ENCODE data around the gene ADH1B.

ADH1B gene

DNA sequence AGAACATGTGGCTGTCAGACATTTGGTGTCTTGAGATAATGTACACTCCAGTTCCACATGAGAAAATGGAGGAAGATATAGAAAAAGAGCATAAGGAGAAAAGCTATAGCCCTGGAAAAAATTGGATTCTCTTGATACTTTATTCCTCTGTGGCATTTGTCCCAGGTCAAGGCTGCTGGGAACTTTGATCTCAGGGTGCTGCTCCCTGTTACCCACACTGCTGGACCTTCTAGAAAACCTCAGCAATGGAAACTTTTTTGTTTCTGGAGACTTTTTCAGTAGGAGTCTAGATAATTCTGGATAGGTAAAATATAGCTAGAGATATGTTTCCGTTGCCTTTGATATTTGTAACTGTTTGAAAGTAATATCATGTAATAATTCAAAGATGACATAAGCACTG is 20.2 kb upstream of the ADH1B start:
- Histone ChIP-seq H4K20me1 (ENCODE audit: insufficient read depth, low read length) (no peaks in the 10 kb centered on the region), H3K9me3 (ENCODE audit: insufficient read depth, low read length) (no peaks in the 10 kb centered on the region), H3K36me3 (replicated peaks; ENCODE audit: low read depth, low read length) (no peaks in the 10 kb centered on the region), H3K4me3 (ENCODE audit: low read length) (no peak overlapping the region), H3K27ac (ENCODE audit: low read length) (no peak overlapping the region), H3K4me1 (ENCODE audit: low read length) (no peaks in the 10 kb centered on the region), H3K9ac (ENCODE audit: low read length) (no peak overlapping the region), H3K4me2 (ENCODE audit: low read length) (no peak overlapping the region), H3K27me3 (ENCODE audit: low read depth, low read length) (no peaks in the 10 kb centered on the region), H3K79me2 (ENCODE audit: low read length) (no peaks in the 10 kb centered on the region), H2AFZ (ENCODE audit: low read depth, low read length) (no peak overlapping the region)
- TF ChIP-seq EZH2phosphoT487 (IDR thresholded peaks at IDR 0.05; ENCODE audit: low read depth) (no peak), CTCF (IDR thresholded peaks at IDR 0.05; ENCODE audit: low read depth, low read length) (no peak)

DNA sequence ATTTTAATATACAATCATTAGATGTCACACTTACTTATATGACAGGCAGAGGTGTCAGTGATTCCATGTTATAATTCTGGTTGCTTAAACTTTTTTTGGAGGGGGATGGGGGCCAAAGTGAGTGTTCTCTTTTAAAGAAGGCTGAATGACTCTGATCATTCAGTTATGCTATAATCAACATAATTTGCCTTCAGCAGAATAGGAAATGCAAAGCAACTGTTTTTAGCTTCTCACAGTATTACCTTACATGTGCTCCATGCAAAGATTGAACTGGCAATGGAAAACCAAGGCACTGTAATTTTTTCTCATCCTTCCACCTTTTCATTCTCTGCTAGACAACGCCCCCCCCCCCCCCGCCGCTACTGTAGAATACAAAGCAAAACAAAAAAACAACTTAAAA is 18.0 kb upstream of the ADH1B start:
- no peaks in the 10 kb centered on the region for H3K36me3 ChIP-seq (replicated peaks; ENCODE audit: low read depth, low read length)
- H3K4me1 ChIP-seq (ENCODE audit: low read length) = no peaks in the 10 kb centered on the region
- H3K9me3 ChIP-seq (ENCODE audit: insufficient read depth, low read length) = no peaks in the 10 kb centered on the region
- H3K9ac ChIP-seq (ENCODE audit: low read length) = no peak overlapping the region
- no peak overlapping the region for H3K4me2 ChIP-seq (ENCODE audit: low read length)
- H3K79me2 ChIP-seq (ENCODE audit: low read length) = no peaks in the 10 kb centered on the region
- H3K27me3 ChIP-seq (ENCODE audit: low read depth, low read length) = no peaks in the 10 kb centered on the region
- H4K20me1 ChIP-seq (ENCODE audit: insufficient read depth, low read length) = no peaks in the 10 kb centered on the region
- H3K27ac ChIP-seq (ENCODE audit: low read length) = no peak overlapping the region
- no peak overlapping the region for H3K4me3 ChIP-seq (ENCODE audit: low read length)
- no peak overlapping the region for H2AFZ ChIP-seq (ENCODE audit: low read depth, low read length)
- no peak for TF ChIP-seq CTCF (IDR thresholded peaks at IDR 0.05; ENCODE audit: low read depth, low read length)
- no peak for TF ChIP-seq EZH2phosphoT487 (IDR thresholded peaks at IDR 0.05; ENCODE audit: low read depth)

GRCh38 chr4:99336553-99336952 is 15.4 kb upstream of the ADH1B start:
- Histone ChIP-seq H2AFZ (ENCODE audit: low read depth, low read length) (no peak overlapping the region), H3K4me3 (ENCODE audit: low read length) (no peak overlapping the region), H3K79me2 (ENCODE audit: low read length) (no peaks in the 10 kb centered on the region), H3K27me3 (ENCODE audit: low read depth, low read length) (no peaks in the 10 kb centered on the region), H3K9me3 (ENCODE audit: insufficient read depth, low read length) (no peaks in the 10 kb centered on the region), H3K9ac (ENCODE audit: low read length) (no peak overlapping the region), H3K4me2 (ENCODE audit: low read length) (no peak overlapping the region), H3K27ac (ENCODE audit: low read length) (no peak overlapping the region), H4K20me1 (ENCODE audit: insufficient read depth, low read length) (no peaks in the 10 kb centered on the region), H3K36me3 (replicated peaks; ENCODE audit: low read depth, low read length) (no peaks in the 10 kb centered on the region), H3K4me1 (ENCODE audit: low read length) (no peaks in the 10 kb centered on the region)
- TF ChIP-seq EZH2phosphoT487 (IDR thresholded peaks at IDR 0.05; ENCODE audit: low read depth) (no peak), CTCF (IDR thresholded peaks at IDR 0.05; ENCODE audit: low read depth, low read length) (no peak)

DNA sequence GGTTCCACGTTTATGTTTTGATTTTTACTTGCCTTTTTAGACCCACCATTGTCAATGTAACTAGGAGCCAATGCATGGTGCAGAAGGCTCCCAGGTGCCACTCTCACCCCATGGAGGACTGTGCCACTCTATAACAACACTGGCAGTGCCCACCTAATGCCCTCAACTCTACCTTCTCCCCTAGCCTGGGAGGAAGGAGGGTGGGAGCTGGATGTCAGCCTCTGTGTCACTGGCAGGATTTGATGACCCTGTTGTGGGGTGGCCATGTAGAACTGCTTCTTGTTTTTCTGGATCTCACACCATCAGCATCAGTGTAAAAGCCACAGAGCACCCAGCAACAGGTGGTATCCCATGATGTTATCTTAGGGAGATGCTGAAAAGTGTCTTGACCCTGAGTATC is 13.7 kb upstream of the ADH1B start:
- Histone ChIP-seq H3K9me3 (ENCODE audit: insufficient read depth, low read length) (no peaks in the 10 kb centered on the region), H3K4me2 (ENCODE audit: low read length) (no peak overlapping the region), H3K79me2 (ENCODE audit: low read length) (no peaks in the 10 kb centered on the region), H3K27ac (ENCODE audit: low read length) (no peak overlapping the region), H3K27me3 (ENCODE audit: low read depth, low read length) (no peaks in the 10 kb centered on the region), H3K9ac (ENCODE audit: low read length) (no peak overlapping the region), H3K36me3 (replicated peaks; ENCODE audit: low read depth, low read length) (no peaks in the 10 kb centered on the region), H4K20me1 (ENCODE audit: insufficient read depth, low read length) (no peaks in the 10 kb centered on the region), H2AFZ (ENCODE audit: low read depth, low read length) (no peak overlapping the region), H3K4me3 (ENCODE audit: low read length) (no peak overlapping the region), H3K4me1 (ENCODE audit: low read length) (no peaks in the 10 kb centered on the region)
- TF ChIP-seq EZH2phosphoT487 (IDR thresholded peaks at IDR 0.05; ENCODE audit: low read depth) = no peak

GRCh38 chr4:99330648-99331047 is 9.4 kb upstream of the ADH1B start:
- H3K4me1 ChIP-seq (ENCODE audit: low read length) = no peaks in the 10 kb centered on the region
- no peaks in the 10 kb centered on the region for H3K9me3 ChIP-seq (ENCODE audit: insufficient read depth, low read length)
- H3K9ac ChIP-seq (ENCODE audit: low read length) = no peak overlapping the region
- no peak overlapping the region for H3K4me2 ChIP-seq (ENCODE audit: low read length)
- no peaks in the 10 kb centered on the region for H4K20me1 ChIP-seq (ENCODE audit: insufficient read depth, low read length)
- no peaks in the 10 kb centered on the region for H3K36me3 ChIP-seq (replicated peaks; ENCODE audit: low read depth, low read length)
- H3K27ac ChIP-seq (ENCODE audit: low read length) = no peak overlapping the region
- H2AFZ ChIP-seq (ENCODE audit: low read depth, low read length) = no peak overlapping the region
- TF ChIP-seq CTCF (IDR thresholded peaks at IDR 0.05; ENCODE audit: low read depth, low read length) (no peak), EZH2phosphoT487 (IDR thresholded peaks at IDR 0.05; ENCODE audit: low read depth) (no peak)
- no peak overlapping the region for H3K4me3 ChIP-seq (ENCODE audit: low read length)
- no peaks in the 10 kb centered on the region for H3K27me3 ChIP-seq (ENCODE audit: low read depth, low read length)
- H3K79me2 ChIP-seq (ENCODE audit: low read length) = no peaks in the 10 kb centered on the region

Measured in OCI-LY3 (cell line).